COLO668 (cell line): ENCODE data around the gene PPM1B.
A peak's percentile ranks its signal among the peaks of the same experiment; 100 is the strongest.
"Not testable (repeated sequence)": the region's sequence is repeated elsewhere in the genome, so short reads cannot be mapped to it uniquely, and the experiment has no call there.

ENCODE experiments used
- DNase-seq: peaks from one replicate; lab custom pipeline; 2025; ENCODE audit not compliant: unreplicated experiment; lab: John Stamatoyannopoulos, UW

PPM1B gene

GRCh38 chr2:44195714-44196113 lies 27.0 kb downstream of the PPM1B start:
- no peak for DNase-seq

GRCh38 chr2:44197816-44198215 lies 29.1 kb downstream of the PPM1B start:
- no peak for DNase-seq

GRCh38 chr2:44200011-44200410 lies 31.3 kb downstream of the PPM1B start:
- DNase-seq, result no peak

- DNase-seq, result no peak
Observed at GRCh38 chr2:44200759-44201158, 32.1 kb downstream of the PPM1B start.

GRCh38 chr2:44201648-44202165 lies 33.0 kb downstream of the PPM1B start:
- no peak for DNase-seq

GRCh38 chr2:44203542-44203941 lies 34.9 kb downstream of the PPM1B start:
- no peak for DNase-seq

- no peak for DNase-seq
Observed at GRCh38 chr2:44205169-44205568, 36.5 kb downstream of the PPM1B start.

- no peak for DNase-seq
Observed at GRCh38 chr2:44207102-44207501, 38.4 kb downstream of the PPM1B start.

- not testable (repeated sequence) for DNase-seq
Observed at GRCh38 chr2:44207648-44208047, 39.0 kb downstream of the PPM1B start.

- no peak for DNase-seq
Observed at GRCh38 chr2:44210362-44210761, 41.7 kb downstream of the PPM1B start.

- no peak for DNase-seq
Observed at GRCh38 chr2:44211183-44211582, 42.5 kb downstream of the PPM1B start.

- no peak for DNase-seq
Observed at GRCh38 chr2:44212302-44212701, 43.6 kb downstream of the PPM1B start.

GRCh38 chr2:44215827-44216226 lies 47.2 kb downstream of the PPM1B start:
- no peak for DNase-seq

GRCh38 chr2:44218771-44219170 lies 50.1 kb downstream of the PPM1B start:
- no peak for DNase-seq

- DNase-seq, result no peak
Observed at GRCh38 chr2:44226753-44227152, 58.1 kb downstream of the PPM1B start.

- DNase-seq, result no peak
Observed at GRCh38 chr2:44230378-44230777, 61.7 kb downstream of the PPM1B start.

GRCh38 chr2:44233450-44234128 lies 64.9 kb downstream of the PPM1B start:
- no peak for DNase-seq

- no peak for DNase-seq
Observed at GRCh38 chr2:44237221-44237620, 68.5 kb downstream of the PPM1B start.

- DNase-seq, result no peak
Observed at GRCh38 chr2:44242904-44243303, 74.2 kb downstream of the PPM1B start.

GRCh38 chr2:44244135-44244871 lies 75.6 kb downstream of the PPM1B start:
- peak; percentile 60 for DNase-seq

- peak; percentile 22 for DNase-seq
Observed at GRCh38 chr2:44245083-44245861, 76.6 kb downstream of the PPM1B start.

- DNase-seq, result no peak
Observed at GRCh38 chr2:44246436-44246835, 77.8 kb downstream of the PPM1B start.
